NCI-H1694 (cell line): Measurements from ENCODE around the gene PRSS57.
"Not testable (repeated sequence)": the region's sequence is repeated elsewhere in the genome, so short reads cannot be mapped to it uniquely, and the experiment has no call there.

Source experiments
- DNase-seq: peaks from one replicate; lab custom pipeline; 2025; lab: John Stamatoyannopoulos, UW

Gene PRSS57

GRCh38 chr19:695352-695949, at the start of gene PRSS57:
PRSS57 (minus strand) TSS chr19:695452; CDS start chr19:695430, 22 bp downstream.
- no peak for DNase-seq

- no peak for DNase-seq
These were observed 48.0 kb upstream of the PRSS57 start for GRCh38 chr19:743168-743687.

GRCh38 chr19:742540-743075, 47.4 kb upstream of the PRSS57 start:
- no peak for DNase-seq

GRCh38 chr19:741506-742131, 46.4 kb upstream of the PRSS57 start:
- DNase-seq, result no peak

DNA sequence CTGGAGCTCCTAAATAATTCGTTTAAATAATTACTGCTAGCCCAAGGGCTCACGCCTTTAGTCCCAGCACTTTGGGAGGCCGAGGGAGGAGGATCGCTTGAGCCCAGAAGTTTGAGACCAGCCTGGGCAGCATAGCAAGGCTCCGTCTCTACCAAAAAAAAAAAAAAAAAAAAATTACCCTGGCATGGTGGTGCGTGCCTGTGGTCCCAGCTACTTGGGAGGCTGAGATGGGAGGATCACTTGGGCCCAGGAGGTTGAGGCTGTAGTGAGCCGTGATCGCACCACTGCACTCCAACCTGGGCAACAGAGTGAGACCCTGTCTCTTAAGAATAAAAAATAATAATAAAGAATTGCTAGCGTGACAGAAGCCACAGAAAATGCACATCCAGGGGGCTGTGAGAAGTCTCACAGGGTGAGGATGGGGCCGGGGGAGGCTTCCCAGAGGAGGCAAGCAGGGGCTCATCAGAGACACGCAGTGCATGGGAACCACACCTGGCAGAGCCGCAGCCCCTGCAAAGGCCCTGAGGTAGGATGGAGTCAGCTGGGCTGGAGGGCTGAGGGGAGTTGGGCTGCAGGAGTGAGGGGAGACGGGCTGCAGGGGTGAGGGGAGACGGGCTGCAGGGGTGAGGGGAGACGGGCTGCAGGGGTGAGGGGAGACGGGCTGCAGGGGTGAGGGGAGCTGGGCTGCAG, 45.7 kb upstream of the PRSS57 start:
- not testable (repeated sequence) for DNase-seq

DNA sequence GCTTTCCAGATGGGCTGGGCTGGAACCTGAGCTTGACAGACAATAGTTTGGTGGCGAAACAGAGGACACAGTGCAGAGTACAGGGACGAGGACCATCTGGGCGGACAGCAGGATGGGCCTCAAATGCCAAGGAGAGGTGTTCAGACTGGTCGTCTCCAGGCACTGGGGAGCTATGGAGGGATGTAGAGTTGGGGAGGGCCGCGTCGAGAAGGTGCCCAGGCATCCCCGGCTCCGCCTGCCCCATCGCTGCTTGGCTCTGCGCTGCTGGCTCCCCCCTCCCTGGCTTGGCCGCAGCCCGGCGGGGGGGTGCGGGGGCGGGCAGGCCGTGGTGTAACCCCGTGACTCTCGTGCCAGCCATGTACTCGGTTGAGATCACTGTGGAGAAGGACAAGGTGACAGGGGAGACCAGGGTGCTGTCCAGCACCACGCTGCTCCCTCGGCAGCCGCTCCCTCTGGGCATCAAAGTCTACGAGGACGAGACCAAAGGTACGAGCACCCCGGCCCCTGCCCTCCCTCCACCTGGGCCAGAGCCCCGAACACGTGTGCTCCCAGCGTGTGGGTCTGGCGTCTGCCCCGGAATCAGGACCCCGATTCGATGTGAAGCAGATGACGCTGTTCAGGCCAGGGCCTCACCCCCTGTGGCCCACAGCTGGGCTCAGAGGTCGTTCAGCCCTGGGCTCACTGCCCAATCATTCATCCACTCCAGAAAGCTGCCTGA, 44.9 kb upstream of the PRSS57 start:
- no peak for DNase-seq

DNA sequence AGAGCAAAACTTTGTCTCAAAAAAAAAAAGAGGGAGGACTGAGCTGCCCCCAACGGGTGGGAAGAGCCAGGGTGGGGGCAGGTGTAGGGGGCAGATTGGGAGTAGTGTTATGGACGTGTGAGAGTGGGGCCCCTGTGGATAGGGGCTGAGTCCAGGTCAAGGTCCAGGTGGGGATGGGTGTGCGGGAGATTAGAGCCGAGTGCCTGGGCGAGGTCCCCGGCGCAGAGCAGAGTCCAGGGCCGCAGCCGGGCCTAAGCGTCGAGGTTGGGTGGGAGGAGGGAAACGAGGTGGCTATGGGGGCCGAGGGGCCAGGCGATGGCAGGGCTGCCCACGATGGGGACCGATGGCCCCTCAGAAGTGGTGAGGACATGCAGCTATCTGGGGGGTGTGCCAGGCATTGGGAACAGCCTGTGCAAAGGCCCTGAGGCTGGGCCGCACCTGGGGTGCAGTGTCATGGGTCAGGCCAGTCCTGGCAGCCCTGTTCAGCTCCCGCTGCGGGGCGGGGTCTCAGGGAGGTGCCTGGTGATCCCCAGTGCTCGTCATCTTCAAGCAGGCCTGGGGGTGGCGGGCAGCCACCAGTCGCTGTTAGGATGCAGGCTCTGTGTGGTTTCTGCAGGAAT, 43.4 kb upstream of the PRSS57 start:
- no peak for DNase-seq

DNA sequence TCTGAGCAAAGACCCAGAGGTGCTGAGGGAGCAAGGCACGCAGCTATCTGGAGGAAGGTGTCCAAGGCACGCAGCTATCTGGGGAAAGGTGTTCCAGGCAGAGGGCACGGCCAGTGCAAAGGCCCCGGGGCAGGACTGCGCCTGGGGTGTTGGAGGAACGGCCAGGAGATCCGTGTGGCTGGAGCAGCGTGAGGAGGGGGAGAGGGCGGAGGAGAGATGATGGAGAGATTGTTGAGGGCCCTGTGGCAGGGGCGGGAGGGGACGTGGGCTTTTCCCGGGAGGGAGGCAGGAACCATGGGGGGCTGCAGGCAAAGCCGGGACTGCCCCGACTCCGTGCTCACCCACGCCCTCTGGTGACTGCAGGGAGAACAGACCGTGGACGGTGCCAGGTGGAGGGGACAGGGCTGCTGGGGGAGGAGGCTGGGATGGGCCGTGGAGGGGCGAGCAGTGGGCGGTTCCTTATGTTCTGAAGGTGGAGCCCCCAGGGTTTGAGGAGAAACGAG, 42.4 kb upstream of the PRSS57 start:
- DNase-seq, result no peak

DNA sequence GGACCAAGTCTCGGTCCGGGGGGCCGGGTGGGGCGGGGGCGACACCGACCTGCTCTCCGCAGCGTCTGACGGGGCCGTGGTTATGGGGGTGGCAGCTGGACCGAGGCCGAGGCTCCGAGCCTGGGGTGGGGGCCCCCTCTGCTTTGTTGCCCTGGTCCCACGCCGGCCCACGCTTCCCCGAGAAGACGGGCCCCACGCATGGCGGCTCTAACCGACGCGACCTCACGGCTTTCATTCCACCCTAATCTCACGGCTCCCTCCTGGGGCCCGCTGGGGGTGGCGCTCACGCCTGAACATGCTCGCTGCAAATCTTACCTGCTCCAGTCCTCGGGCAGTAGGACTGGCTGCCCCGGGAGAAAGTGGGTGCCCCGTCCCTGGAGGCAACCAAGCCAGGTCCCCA, 40.9 kb upstream of the PRSS57 start:
- DNase-seq, result no peak

DNA sequence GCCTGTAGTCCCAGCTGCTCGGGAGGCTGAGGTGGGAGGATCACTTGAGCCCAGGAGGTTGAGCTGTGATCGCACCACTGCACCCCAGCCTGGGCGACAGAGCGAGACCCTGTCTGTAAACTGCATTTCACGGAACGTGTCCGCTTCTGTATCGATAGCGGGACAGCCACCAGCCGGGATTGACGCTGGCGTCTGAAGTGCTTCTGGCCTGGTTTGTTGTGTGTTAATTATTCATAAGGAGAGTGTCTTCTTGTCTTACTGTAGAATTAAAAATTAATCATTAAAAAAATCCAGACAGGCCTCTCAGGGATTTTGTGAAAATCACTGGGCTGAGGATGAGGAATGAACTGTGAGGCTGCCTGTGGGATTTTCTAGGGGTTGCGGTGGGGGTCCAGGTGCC, 39.5 kb upstream of the PRSS57 start:
- no peak for DNase-seq

- no peak for DNase-seq
These were observed 37.2 kb upstream of the PRSS57 start for GRCh38 chr19:732148-733069.

GRCh38 chr19:731000-731399, 35.7 kb upstream of the PRSS57 start:
- DNase-seq, result no peak

GRCh38 chr19:729965-730668, 34.9 kb upstream of the PRSS57 start:
- no peak for DNase-seq

DNA sequence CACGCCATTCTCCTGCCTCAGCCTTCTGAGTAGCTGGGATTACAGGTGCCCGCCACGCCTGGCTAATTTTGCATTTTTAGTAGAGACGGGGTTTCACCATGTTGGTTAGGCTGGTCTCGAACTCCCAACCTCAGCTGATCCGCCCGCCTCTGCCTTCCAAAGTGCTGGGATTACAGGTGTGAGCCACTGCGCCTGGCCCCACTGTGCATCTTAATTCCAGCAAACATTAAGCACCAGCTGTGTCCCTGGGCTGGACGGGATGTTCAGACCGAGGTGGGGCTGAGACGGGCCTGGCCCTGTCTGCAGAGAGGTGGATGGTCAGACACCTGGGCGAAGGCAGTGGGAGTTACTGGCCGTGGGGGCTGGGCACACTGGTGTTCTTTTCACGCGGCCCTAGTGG, 34.3 kb upstream of the PRSS57 start:
- DNase-seq, result not testable (repeated sequence)

DNA sequence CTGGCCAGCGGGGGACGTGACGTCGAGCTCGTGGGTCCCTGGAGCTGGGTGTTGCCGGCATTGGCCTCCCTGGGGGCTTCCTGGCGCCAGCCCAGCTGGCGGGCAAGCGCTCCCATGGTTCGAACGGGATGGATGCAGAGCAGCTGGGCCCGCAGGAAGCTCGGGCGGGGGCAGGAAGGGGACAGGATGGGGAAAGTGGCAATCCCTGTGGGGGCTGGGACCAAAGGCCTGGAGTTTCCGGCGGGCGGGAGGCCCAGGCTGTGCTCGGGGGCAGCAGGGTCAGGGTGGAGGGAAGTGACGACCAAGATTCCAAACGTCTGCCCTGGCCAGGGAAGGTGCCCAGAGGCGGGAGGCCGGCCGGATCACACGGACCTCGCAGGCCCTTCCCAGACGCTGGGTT, 32.8 kb upstream of the PRSS57 start:
- no peak for DNase-seq

DNA sequence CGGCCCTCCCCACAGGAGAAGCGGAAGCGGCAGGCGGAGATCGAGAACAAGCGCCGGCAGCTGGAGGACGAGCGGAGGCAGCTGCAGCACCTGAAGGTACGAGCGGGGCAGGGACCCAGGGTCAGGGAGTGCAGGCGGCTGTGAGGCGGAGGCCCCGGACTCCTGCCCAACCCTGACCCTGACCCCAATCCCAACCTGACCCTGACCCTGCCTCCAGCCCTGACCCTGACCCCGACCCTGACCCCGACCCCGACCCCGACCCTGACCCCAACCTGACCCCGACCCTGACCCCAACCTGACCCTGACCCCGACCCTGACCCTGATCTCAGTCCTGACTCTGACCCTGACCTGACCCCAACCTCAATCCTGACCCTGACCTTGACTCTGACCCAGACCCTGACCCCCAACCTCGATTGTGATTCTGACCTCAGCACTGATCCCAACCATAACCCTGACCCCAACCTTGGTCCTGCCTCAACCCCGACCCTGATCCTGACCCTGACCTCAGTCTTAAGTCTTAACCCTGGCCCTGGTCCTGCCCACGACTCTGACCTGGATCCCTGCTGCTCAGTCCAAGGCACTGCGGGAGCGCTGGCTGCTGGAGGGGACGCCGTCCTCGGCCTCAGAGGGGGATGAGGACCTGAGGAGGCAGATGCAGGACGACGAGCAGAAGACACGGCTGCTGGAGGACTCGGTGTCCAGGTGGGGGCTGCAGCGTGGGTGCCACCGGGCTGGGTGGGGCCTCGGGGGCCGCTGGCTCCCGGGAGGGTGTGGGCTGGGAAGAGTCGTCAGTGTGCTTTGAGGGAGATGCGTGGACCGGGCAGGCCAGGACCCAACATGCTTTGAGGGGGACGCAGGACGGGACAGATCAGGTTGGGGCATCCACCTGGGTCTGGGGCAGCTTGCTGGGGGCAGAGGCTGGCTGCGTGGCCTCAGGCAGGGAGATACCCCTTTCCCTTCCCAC, 32.0 kb upstream of the PRSS57 start:
- no peak for DNase-seq

DNA sequence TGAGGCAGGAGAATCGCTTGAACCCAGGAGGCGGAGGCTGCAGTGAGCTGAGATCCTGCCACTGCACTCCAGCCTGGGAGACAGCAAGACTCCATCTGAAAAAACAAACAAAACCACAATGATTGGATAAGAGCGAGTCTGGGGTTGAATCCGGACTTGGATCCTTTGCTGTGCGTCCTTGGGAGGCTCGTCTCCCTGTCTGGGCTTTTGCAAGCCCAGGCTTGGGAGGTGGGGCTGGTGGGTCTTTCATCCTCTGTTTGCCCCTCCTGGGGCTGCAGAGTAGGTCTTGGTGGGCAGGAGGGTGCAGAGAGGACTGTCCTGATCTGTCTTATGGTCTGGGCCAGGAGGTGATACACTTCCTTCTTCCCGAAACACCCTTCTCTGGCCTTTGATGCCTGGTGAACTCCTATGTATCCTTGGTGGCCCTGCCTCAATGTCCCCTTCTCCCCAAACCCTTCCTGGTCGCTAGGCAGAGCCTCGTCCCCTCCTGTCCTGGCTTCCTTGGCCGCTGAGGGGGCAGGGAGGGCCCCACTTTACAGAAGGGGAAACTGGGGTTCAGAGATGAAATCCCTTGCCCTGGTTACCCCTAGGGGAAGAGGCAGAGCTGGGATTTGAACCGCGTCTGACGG, 30.3 kb upstream of the PRSS57 start:
- no peak for DNase-seq

- DNase-seq, result no peak
These were observed 28.5 kb upstream of the PRSS57 start for GRCh38 chr19:723714-724113.
